Activated T-helper 1 cell treated with anti-CD3 and anti-CD28 coated beads, Interleukin-12 subunit alpha, Interleukin-12 subunit beta, Interleukin-2, Interleukin-4 antibody, amounts not matched to agents 30 ng/mL and 10 ng/mL and 1 ng/mL, durations not matched to agents 14 hours and 24 hours and 36 hours (primary cell): ENCODE data around the gene KCNT2. TPM values are rescaled to one million over a fixed set of nuclear protein-coding genes. Genes with fewer than 3 reads are reported as not detected.

Experiments
- DNase-seq: peaks from one replicate; pipeline ENCODE4 v3.0.0; 2021; ENCODE audit warnings: low spot score
- H3K27ac Mint-ChIP-seq: one replicate; pipeline ENCODE4 v1.8.0; 2021; ENCODE audit warnings: mild to moderate bottlenecking, mixed read lengths
- H3K27me3 Mint-ChIP-seq: one replicate; pipeline ENCODE4 v1.8.0; 2022; ENCODE audit warnings: mild to moderate bottlenecking, moderate library complexity, mixed read lengths; ENCODE audit not compliant: insufficient read depth
- H3K36me3 Mint-ChIP-seq: one replicate; pipeline ENCODE4 v1.8.0; 2021; ENCODE audit warnings: low read depth, mixed read lengths
- H3K4me1 Mint-ChIP-seq: one replicate; pipeline ENCODE4 v1.8.0; 2021; ENCODE audit warnings: low read depth, mixed read lengths
- H3K4me3 Mint-ChIP-seq: one replicate; pipeline ENCODE4 v1.8.0; 2021; ENCODE audit warnings: mild to moderate bottlenecking, moderate library complexity, mixed read lengths
- H3K9me3 Mint-ChIP-seq: one replicate; pipeline ENCODE4 v1.8.0; 2021; ENCODE audit warnings: mixed read lengths
- intact Hi-C: fragments of 100-400 bp; cut with micrococcal nuclease; formaldehyde crosslinking; loops from one replicate; pipeline ENCODE4 v1.15.1; 2024
- total RNA-seq: library from RNA; stranded (reverse); gene quantifications from 2 replicates; pipeline ENCODE4 v1.2.3, GENCODE V29; 2022

Gene KCNT2
- total RNA-seq, 1 donor from 2014 or later: not detected

GRCh38 chr1:196205882-196206281 lies 402.4 kb downstream of the KCNT2 start:
- H3K27ac Mint-ChIP-seq: no peak overlapping the region
- no peak overlapping the region for H3K4me3 Mint-ChIP-seq
- intact Hi-C loops: no loop called here
- H3K36me3 Mint-ChIP-seq: no peaks in the 10 kb centered on the region
- H3K9me3 Mint-ChIP-seq: no peaks in the 10 kb centered on the region
- H3K4me1 Mint-ChIP-seq: no peaks in the 10 kb centered on the region
- DNase-seq: no peak
- no peaks in the 10 kb centered on the region for H3K27me3 Mint-ChIP-seq

- no peak overlapping the region for H3K4me3 Mint-ChIP-seq
- no peaks in the 10 kb centered on the region for H3K36me3 Mint-ChIP-seq
- peaks cover 2% of the 10 kb centered on the region for H3K27me3 Mint-ChIP-seq
- peaks cover 9% of the 10 kb centered on the region for H3K9me3 Mint-ChIP-seq
- no peak for DNase-seq
- no peaks in the 10 kb centered on the region for H3K4me1 Mint-ChIP-seq
- H3K27ac Mint-ChIP-seq: no peak overlapping the region
- intact Hi-C loops: no loop called here
Observed at GRCh38 chr1:196196486-196196885, 411.8 kb downstream of the KCNT2 start.

GRCh38 chr1:196193896-196194559 lies 414.2 kb downstream of the KCNT2 start:
- Mint-ChIP-seq H3K9me3 (peaks cover 16% of the 10 kb centered on the region), H3K4me3 (no peak overlapping the region), H3K36me3 (no peaks in the 10 kb centered on the region), H3K4me1 (no peaks in the 10 kb centered on the region), H3K27ac (no peak overlapping the region), H3K27me3 (peaks cover 2% of the 10 kb centered on the region)
- no peak for DNase-seq
- intact Hi-C loops: no loop called here

- intact Hi-C loops: no loop called here
Observed at GRCh38 chr1:196183941-196184340, 424.3 kb downstream of the KCNT2 start.

GRCh38 chr1:196181594-196181878 lies 426.7 kb downstream of the KCNT2 start:
- Mint-ChIP-seq H3K4me3 (no peak overlapping the region), H3K27ac (no peak overlapping the region), H3K36me3 (no peaks in the 10 kb centered on the region), H3K9me3 (no peaks in the 10 kb centered on the region), H3K4me1 (no peaks in the 10 kb centered on the region), H3K27me3 (no peaks in the 10 kb centered on the region)
- intact Hi-C loops: no loop called here
- DNase-seq: no peak

More at GRCh38 chr1:196183941-196184340, 424.3 kb downstream of the KCNT2 start:
- Mint-ChIP-seq H3K9me3 (no peaks in the 10 kb centered on the region), H3K27me3 (no peaks in the 10 kb centered on the region), H3K4me1 (no peaks in the 10 kb centered on the region), H3K36me3 (no peaks in the 10 kb centered on the region), H3K27ac (no peak overlapping the region), H3K4me3 (no peak overlapping the region)
- DNase-seq: no peak

GRCh38 chr1:196180847-196181593 lies 427.2 kb downstream of the KCNT2 start:
- H3K27ac Mint-ChIP-seq: no peak overlapping the region
- DNase-seq: no peak
- intact Hi-C loops: no loop called here
- no peaks in the 10 kb centered on the region for H3K27me3 Mint-ChIP-seq
- no peaks in the 10 kb centered on the region for H3K9me3 Mint-ChIP-seq
- no peaks in the 10 kb centered on the region for H3K4me1 Mint-ChIP-seq
- no peaks in the 10 kb centered on the region for H3K36me3 Mint-ChIP-seq
- no peak overlapping the region for H3K4me3 Mint-ChIP-seq

- Mint-ChIP-seq H3K36me3 (no peaks in the 10 kb centered on the region), H3K4me3 (no peak overlapping the region), H3K4me1 (no peaks in the 10 kb centered on the region), H3K27me3 (no peaks in the 10 kb centered on the region), H3K9me3 (no peaks in the 10 kb centered on the region), H3K27ac (no peak overlapping the region)
- DNase-seq: no peak
- intact Hi-C loops: no loop called here
Observed at GRCh38 chr1:196178083-196178635, 430.1 kb downstream of the KCNT2 start.

Other genes with a start within 250 kb of the KCNT2 start
- 0.42 and 0.54 TPM in 2 replicates for gene CFH, start 43.6 kb upstream of the KCNT2 start, total RNA-seq
- not detected in 2 replicates for gene CFHR3, start 166.4 kb upstream of the KCNT2 start, total RNA-seq
- not detected in 2 replicates for gene CFHR1, start 211.3 kb upstream of the KCNT2 start, total RNA-seq